ENCODE results near the gene SERPINE1. TPM values are rescaled to one million over a fixed set of nuclear protein-coding genes. Genes with fewer than 3 reads are reported as not detected.

Gene SERPINE1
- total RNA-seq, 4 donors from 2014 or later: 6.7 to 22.9 (median 13.0) TPM

DNA sequence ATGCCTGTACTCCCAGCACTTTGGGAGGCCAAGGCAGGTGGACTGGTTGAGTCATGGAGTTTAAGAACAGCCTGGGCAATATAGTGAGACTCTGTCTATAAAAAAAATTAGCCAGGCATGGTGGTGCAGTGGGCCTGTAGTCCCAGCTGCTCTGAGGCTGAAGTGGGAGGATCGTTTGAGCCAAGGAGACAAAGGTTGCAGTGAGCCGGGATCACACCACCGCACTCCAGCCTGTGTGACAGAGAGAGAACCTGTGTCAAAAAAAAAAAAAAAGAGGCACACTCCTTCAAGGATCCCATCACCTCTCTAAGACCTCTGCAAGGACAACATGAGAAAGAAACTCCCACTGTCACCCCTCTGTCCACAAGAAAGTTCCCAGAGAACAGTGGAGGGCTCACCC is 48.8 kb downstream of the SERPINE1 start:
- no peak overlapping the region for H3K4me3 ChIP-seq
- H3K36me3 ChIP-seq: no peaks in the 10 kb centered on the region
- DNase-seq (ENCODE audit: low spot score in 2 of 2): no peak
- H3K27me3 ChIP-seq: peaks cover 100% of the 10 kb centered on the region
- 50% methylated on average over 3 of the region's 3 CpGs for WGBS
- no peaks in the 10 kb centered on the region for H3K9me3 ChIP-seq
- peaks cover 56% of the 10 kb centered on the region for H3K4me1 ChIP-seq
- H3K27ac ChIP-seq: no peak overlapping the region
- TF ChIP-seq POLR2A (IDR thresholded peaks at IDR 0.05): no peak
- TF ChIP-seq EP300 (IDR thresholded peaks at IDR 0.05): no peak
- TF ChIP-seq POLR2AphosphoS5 (IDR thresholded peaks at IDR 0.05): no peak
- TF ChIP-seq, protein P1, sequence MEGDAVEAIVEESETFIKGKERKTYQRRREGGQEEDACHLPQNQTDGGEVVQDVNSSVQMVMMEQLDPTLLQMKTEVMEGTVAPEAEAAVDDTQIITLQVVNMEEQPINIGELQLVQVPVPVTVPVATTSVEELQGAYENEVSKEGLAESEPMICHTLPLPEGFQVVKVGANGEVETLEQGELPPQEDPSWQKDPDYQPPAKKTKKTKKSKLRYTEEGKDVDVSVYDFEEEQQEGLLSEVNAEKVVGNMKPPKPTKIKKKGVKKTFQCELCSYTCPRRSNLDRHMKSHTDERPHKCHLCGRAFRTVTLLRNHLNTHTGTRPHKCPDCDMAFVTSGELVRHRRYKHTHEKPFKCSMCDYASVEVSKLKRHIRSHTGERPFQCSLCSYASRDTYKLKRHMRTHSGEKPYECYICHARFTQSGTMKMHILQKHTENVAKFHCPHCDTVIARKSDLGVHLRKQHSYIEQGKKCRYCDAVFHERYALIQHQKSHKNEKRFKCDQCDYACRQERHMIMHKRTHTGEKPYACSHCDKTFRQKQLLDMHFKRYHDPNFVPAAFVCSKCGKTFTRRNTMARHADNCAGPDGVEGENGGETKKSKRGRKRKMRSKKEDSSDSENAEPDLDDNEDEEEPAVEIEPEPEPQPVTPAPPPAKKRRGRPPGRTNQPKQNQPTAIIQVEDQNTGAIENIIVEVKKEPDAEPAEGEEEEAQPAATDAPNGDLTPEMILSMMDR (IDR thresholded peaks at IDR 0.05): no peak

DNA sequence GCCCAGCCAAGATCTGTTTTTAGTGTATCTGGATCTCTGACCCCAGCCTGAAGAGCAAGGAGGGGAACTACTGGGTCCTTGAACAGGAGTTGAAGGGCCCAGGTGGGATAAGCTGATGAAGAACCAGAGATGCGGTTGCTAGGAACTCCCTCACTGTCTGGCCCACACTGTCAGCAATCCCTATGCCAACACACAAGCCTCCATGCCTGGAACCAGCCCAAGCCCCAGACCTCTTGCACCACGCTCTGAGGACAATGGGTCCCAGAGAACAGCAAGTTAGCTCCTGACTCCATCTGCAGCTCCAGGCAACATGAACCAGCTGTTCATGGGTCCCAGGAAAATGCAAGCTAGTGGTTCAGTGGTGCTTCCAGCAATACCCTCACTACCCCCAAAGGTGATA is 50.7 kb downstream of the SERPINE1 start:
- Histone ChIP-seq H3K27ac (no peak overlapping the region), H3K9me3 (no peaks in the 10 kb centered on the region), H3K4me1 (peaks cover 36% of the 10 kb centered on the region), H3K4me3 (no peak overlapping the region), H3K27me3 (peaks cover 98% of the 10 kb centered on the region), H3K36me3 (no peaks in the 10 kb centered on the region)
- 49% methylated on average over 2 of the region's 2 CpGs for WGBS
- TF ChIP-seq, protein P1 (IDR thresholded peaks at IDR 0.05): no peak
- no peak for TF ChIP-seq POLR2A (IDR thresholded peaks at IDR 0.05)
- TF ChIP-seq POLR2AphosphoS5 (IDR thresholded peaks at IDR 0.05): no peak
- no peak for DNase-seq (ENCODE audit: low spot score in 2 of 2)

DNA sequence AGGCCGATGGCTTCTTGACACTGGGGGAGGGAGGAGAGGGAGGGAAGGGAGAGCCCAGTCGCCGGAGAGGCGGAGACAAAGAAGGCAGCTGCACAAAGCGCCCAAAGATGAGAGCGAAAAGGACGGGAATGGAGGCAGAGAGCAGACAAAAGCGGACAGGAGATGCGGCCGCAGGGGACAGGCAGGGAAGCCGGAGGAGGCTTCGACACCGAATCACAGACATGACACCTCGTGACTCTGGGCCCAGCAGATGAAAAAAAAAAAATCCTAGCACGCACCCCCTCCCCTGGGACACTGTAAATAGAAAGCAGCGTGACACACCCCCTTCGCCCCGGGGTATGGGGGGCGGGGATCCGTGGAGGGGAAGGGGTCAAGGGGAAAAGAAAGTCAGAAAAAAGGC is 52.2 kb downstream of the SERPINE1 start:
- Histone ChIP-seq H3K27ac (no peak overlapping the region), H3K4me1 (peaks cover 21% of the 10 kb centered on the region), H3K27me3 (peaks cover 94% of the 10 kb centered on the region), H3K36me3 (no peaks in the 10 kb centered on the region), H3K4me3 (no peak overlapping the region), H3K9me3 (no peaks in the 10 kb centered on the region)
- no peak for TF ChIP-seq EP300 (IDR thresholded peaks at IDR 0.05)
- TF ChIP-seq POLR2A (IDR thresholded peaks at IDR 0.05): no peak
- TF ChIP-seq POLR2AphosphoS5 (IDR thresholded peaks at IDR 0.05): no peak
- TF ChIP-seq, protein P1 (IDR thresholded peaks at IDR 0.05): no peak
- DNase-seq (ENCODE audit: low spot score in 2 of 2): no peak
- WGBS: 2% methylated on average over 20 of the region's 20 CpGs

DNA sequence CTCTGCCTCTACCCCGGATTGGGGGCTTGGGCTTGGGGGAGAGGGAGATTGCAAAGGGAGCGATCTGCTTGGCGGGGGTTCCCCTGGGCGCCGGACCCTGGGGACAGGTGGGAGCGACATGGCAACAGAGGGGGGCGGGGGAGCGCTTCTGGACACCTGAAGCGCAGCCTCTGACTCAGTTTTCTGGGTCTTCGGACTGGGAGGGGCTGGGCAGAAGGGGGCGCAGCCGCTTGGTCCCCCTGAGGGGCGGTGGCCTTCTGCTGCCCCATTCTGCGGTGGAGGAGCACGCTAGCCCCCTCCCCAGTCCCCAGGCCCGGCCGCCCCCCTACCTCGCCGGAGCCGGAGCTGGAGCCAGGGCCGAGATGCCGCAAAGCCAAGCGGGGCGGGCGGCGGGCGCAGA is 52.8 kb downstream of the SERPINE1 start:
- Histone ChIP-seq H3K4me1 (peaks cover 18% of the 10 kb centered on the region), H3K9me3 (no peaks in the 10 kb centered on the region), H3K36me3 (no peaks in the 10 kb centered on the region), H3K27ac (no peak overlapping the region), H3K4me3 (no peak overlapping the region), H3K27me3 (peaks cover 90% of the 10 kb centered on the region)
- TF ChIP-seq, protein P1 (IDR thresholded peaks at IDR 0.05): no peak
- TF ChIP-seq EP300 (IDR thresholded peaks at IDR 0.05): no peak
- TF ChIP-seq POLR2AphosphoS5 (IDR thresholded peaks at IDR 0.05): no peak
- no peak for TF ChIP-seq POLR2A (IDR thresholded peaks at IDR 0.05)
- 0% methylated on average over 11 of the region's 27 CpGs for WGBS
- DNase-seq (ENCODE audit: low spot score in 2 of 2): no peak

DNA sequence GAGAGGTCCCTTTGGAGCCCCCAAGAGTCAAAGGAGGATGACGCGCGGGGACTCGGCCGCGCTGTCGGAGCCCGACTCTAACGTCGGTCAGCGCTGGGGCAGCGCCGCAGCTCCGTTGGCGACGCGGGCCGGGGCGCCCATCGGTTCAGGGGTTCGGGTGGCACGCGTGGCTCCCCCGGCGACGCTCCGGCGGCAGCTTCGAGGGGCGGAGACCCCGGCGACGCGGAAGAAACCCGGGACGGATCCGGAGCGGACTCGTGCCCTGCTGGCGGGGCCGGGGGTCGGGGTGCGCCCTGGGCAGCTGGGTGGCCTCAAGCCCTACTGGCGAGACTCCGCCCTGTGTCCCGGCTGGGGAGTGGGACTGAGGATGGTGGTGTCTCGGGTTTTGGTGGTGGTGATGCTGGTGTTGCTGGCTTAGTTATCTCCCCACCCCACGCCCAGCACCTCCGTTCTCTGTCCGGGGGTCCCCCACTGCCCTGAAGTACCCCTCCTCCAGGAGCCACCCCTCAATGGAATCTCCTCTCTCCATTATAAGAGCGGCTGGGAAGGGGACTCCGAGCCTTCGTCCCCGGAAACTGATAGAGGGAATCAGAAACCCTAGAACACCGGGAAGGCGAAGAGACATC is 53.3 kb downstream of the SERPINE1 start, which contains the start of gene NAT16:
Gene NAT16, minus strand, starts transcription at position 164 of the 626 bp plus-strand sequence. CDS start 5,486 bp downstream, outside the sequence.
- H3K27ac ChIP-seq: no peak within 1 kb of the TSS
- peaks cover 18% of the 10 kb centered on the region for H3K4me1 ChIP-seq
- 10% methylated on average over 24 of the region's 56 CpGs for WGBS
- no peak within 1 kb of the TSS for H3K4me3 ChIP-seq
- H3K36me3 ChIP-seq: no peaks in the 10 kb centered on the region
- no peak for DNase-seq (ENCODE audit: low spot score in 2 of 2)
- peaks cover 85% of the 10 kb centered on the region for H3K27me3 ChIP-seq
- H3K9me3 ChIP-seq: no peaks in the 10 kb centered on the region
- TF ChIP-seq EP300 (IDR thresholded peaks at IDR 0.05): no peak
- TF ChIP-seq POLR2AphosphoS5 (IDR thresholded peaks at IDR 0.05): no peak
- TF ChIP-seq POLR2A (IDR thresholded peaks at IDR 0.05): no peak
- TF ChIP-seq, protein P1 (IDR thresholded peaks at IDR 0.05): no peak

Measured in suprapubic skin (tissue), 4 donors.